ENCODE data around the gene PSIP1.

The PSIP1 gene

GRCh38 chr9:15482146-15482545 is 28.6 kb downstream of the PSIP1 start:
- Histone ChIP-seq H2BK5ac (ENCODE audit: low read depth, low read length, poor library complexity) (no peak overlapping the region), H3K9me3 (ENCODE audit: insufficient read depth, low read depth, low read length) (no peaks in the 10 kb centered on the region), H2BK12ac (ENCODE audit: low read length) (no peak overlapping the region), H3K18ac (ENCODE audit: low read length) (no peak overlapping the region), H2AFZ (ENCODE audit: insufficient read depth, low read length, poor library complexity) (no peak overlapping the region), H2BK120ac (ENCODE audit: insufficient read depth, low read length, poor library complexity) (no peak overlapping the region), H4K8ac (ENCODE audit: low read depth, low read length) (no peak overlapping the region), H3K4me2 (ENCODE audit: low read length) (no peak overlapping the region), H3K4me3 (ENCODE audit: low read depth, low read length) (no peak overlapping the region), H3K27me3 (ENCODE audit: insufficient read depth, low read length) (no peaks in the 10 kb centered on the region), H3K9ac (ENCODE audit: low read length) (no peak overlapping the region), H2AK5ac (ENCODE audit: low read length) (no peak overlapping the region), H3K23ac (ENCODE audit: low read length) (no peak overlapping the region), H4K91ac (ENCODE audit: low read depth, low read length) (no peak overlapping the region), H4K12ac (ENCODE audit: low read depth, low read length) (no peak overlapping the region), H3K14ac (ENCODE audit: low read length) (no peak overlapping the region), H3K79me2 (ENCODE audit: control insufficient read depth, insufficient read depth, low read length, poor library complexity) (no peaks in the 10 kb centered on the region), H3K4ac (ENCODE audit: low read depth, low read length) (no peak overlapping the region), H3K27ac (ENCODE audit: low read depth, low read length) (no peak overlapping the region), H3K4me1 (ENCODE audit: control insufficient read depth in 1 of 2, insufficient read depth in 2 of 2, low read length in 2 of 2) (no peaks in the 10 kb centered on the region), H3K36me3 (ENCODE audit: control insufficient read depth in 1 of 2, insufficient read depth in 2 of 2, low read length in 2 of 2) (peaks cover 2 to 9% of the 10 kb centered on the region in 2 experiments), H3K79me1 (ENCODE audit: low read length) (no peaks in the 10 kb centered on the region)
- DNase-seq, result peak in 1 of 2 donors; percentile 10
- no CpG with 5 or more reads among the region's 1 CpG for WGBS (ENCODE audit: extremely low coverage, insufficient coverage, insufficient read length)

GRCh38 chr9:15480028-15480427 is 30.7 kb downstream of the PSIP1 start:
- Histone ChIP-seq H2AFZ (ENCODE audit: insufficient read depth, low read length, poor library complexity) (no peak overlapping the region), H3K4me3 (ENCODE audit: low read depth, low read length) (no peak overlapping the region), H3K27me3 (ENCODE audit: insufficient read depth, low read length) (no peaks in the 10 kb centered on the region), H2BK12ac (ENCODE audit: low read length) (no peak overlapping the region), H4K12ac (ENCODE audit: low read depth, low read length) (no peak overlapping the region), H2AK5ac (ENCODE audit: low read length) (no peak overlapping the region), H4K91ac (ENCODE audit: low read depth, low read length) (no peak overlapping the region), H3K36me3 (ENCODE audit: control insufficient read depth in 1 of 2, insufficient read depth in 2 of 2, low read length in 2 of 2) (peaks cover 8 to 9% of the 10 kb centered on the region in 2 experiments), H3K14ac (ENCODE audit: low read length) (no peak overlapping the region), H3K23ac (ENCODE audit: low read length) (no peak overlapping the region), H3K9me3 (ENCODE audit: insufficient read depth, low read depth, low read length) (no peaks in the 10 kb centered on the region), H3K4ac (ENCODE audit: low read depth, low read length) (no peak overlapping the region), H4K8ac (ENCODE audit: low read depth, low read length) (no peak overlapping the region), H2BK120ac (ENCODE audit: insufficient read depth, low read length, poor library complexity) (no peak overlapping the region), H3K18ac (ENCODE audit: low read length) (no peak overlapping the region), H3K4me2 (ENCODE audit: low read length) (no peak overlapping the region), H2BK5ac (ENCODE audit: low read depth, low read length, poor library complexity) (no peak overlapping the region), H3K79me1 (ENCODE audit: low read length) (no peaks in the 10 kb centered on the region), H3K79me2 (ENCODE audit: control insufficient read depth, insufficient read depth, low read length, poor library complexity) (no peaks in the 10 kb centered on the region), H3K27ac (ENCODE audit: low read depth, low read length) (no peak overlapping the region), H3K4me1 (ENCODE audit: control insufficient read depth in 1 of 2, insufficient read depth in 2 of 2, low read length in 2 of 2) (no peaks in the 10 kb centered on the region), H3K9ac (ENCODE audit: low read length) (no peak overlapping the region)
- WGBS (ENCODE audit: extremely low coverage, insufficient coverage, insufficient read length), result no CpG with 5 or more reads among the region's 1 CpG
- DNase-seq, result no peak

DNA sequence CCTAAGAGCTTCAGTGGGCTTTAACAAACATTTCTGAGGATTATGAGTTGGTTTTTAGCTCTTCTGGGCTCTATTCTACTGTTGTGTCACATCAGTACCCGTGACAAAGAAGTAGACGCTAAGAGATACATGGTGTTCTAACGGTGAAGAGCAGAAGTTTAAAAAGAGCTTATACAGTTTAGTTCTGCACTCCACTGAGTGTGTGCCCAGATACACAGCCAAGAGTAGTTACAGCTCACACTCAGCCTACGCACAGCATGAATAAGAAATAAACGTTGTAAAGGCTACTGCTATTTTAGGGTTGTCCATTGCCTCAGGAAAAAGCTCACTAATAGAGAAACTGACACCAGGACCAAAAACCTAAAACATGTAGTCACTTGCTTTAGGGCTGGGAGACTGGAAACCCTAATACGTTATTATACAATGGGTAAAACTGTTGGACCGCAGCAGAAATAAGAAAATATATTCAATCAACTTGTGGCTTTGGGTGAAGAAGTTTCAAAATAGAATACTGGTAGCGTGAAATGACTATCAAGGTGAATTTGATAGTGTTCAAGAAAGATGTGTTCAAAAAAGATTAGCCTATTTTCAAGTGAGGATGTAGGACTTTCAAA is 34.7 kb downstream of the PSIP1 start:
- Histone ChIP-seq H2BK5ac (ENCODE audit: low read depth, low read length, poor library complexity) (no peak overlapping the region), H2BK120ac (ENCODE audit: insufficient read depth, low read length, poor library complexity) (no peak overlapping the region), H4K91ac (ENCODE audit: low read depth, low read length) (no peak overlapping the region), H3K4ac (ENCODE audit: low read depth, low read length) (no peak overlapping the region), H3K18ac (ENCODE audit: low read length) (no peak overlapping the region), H3K23ac (ENCODE audit: low read length) (no peak overlapping the region), H3K36me3 (ENCODE audit: control insufficient read depth in 1 of 2, insufficient read depth in 2 of 2, low read length in 2 of 2) (peaks cover 6 to 8% of the 10 kb centered on the region in 2 experiments), H2AK5ac (ENCODE audit: low read length) (no peak overlapping the region), H3K4me2 (ENCODE audit: low read length) (no peak overlapping the region), H2AFZ (ENCODE audit: insufficient read depth, low read length, poor library complexity) (no peak overlapping the region), H4K8ac (ENCODE audit: low read depth, low read length) (no peak overlapping the region), H3K9ac (ENCODE audit: low read length) (no peak overlapping the region), H3K79me2 (ENCODE audit: control insufficient read depth, insufficient read depth, low read length, poor library complexity) (no peaks in the 10 kb centered on the region), H3K27me3 (ENCODE audit: insufficient read depth, low read length) (no peaks in the 10 kb centered on the region), H3K27ac (ENCODE audit: low read depth, low read length) (no peak overlapping the region), H3K9me3 (ENCODE audit: insufficient read depth, low read depth, low read length) (no peaks in the 10 kb centered on the region), H3K4me3 (ENCODE audit: low read depth, low read length) (no peak overlapping the region), H3K79me1 (ENCODE audit: low read length) (no peaks in the 10 kb centered on the region), H3K4me1 (ENCODE audit: control insufficient read depth in 1 of 2, insufficient read depth in 2 of 2, low read length in 2 of 2) (no peaks in the 10 kb centered on the region), H2BK12ac (ENCODE audit: low read length) (no peak overlapping the region), H4K12ac (ENCODE audit: low read depth, low read length) (no peak overlapping the region), H3K14ac (ENCODE audit: low read length) (no peak overlapping the region)
- no CpG with 5 or more reads among the region's 8 CpGs for WGBS (ENCODE audit: extremely low coverage, insufficient coverage, insufficient read length)
- DNase-seq, result no peak

- H2AK5ac ChIP-seq (ENCODE audit: low read length), result no peak overlapping the region
- no peaks in the 10 kb centered on the region for H3K4me1 ChIP-seq (ENCODE audit: control insufficient read depth in 1 of 2, insufficient read depth in 2 of 2, low read length in 2 of 2)
- H3K4ac ChIP-seq (ENCODE audit: low read depth, low read length), result no peak overlapping the region
- H3K4me2 ChIP-seq (ENCODE audit: low read length), result no peak overlapping the region
- no peak overlapping the region for H2BK120ac ChIP-seq (ENCODE audit: insufficient read depth, low read length, poor library complexity)
- peaks cover 5 to 8% of the 10 kb centered on the region in 2 experiments for H3K36me3 ChIP-seq (ENCODE audit: control insufficient read depth in 1 of 2, insufficient read depth in 2 of 2, low read length in 2 of 2)
- DNase-seq, result no peak
- H4K8ac ChIP-seq (ENCODE audit: low read depth, low read length), result no peak overlapping the region
- H3K9me3 ChIP-seq (ENCODE audit: insufficient read depth, low read depth, low read length), result no peaks in the 10 kb centered on the region
- no peak overlapping the region for H3K4me3 ChIP-seq (ENCODE audit: low read depth, low read length)
- no peak overlapping the region for H4K12ac ChIP-seq (ENCODE audit: low read depth, low read length)
- H2BK12ac ChIP-seq (ENCODE audit: low read length), result no peak overlapping the region
- H3K79me2 ChIP-seq (ENCODE audit: control insufficient read depth, insufficient read depth, low read length, poor library complexity), result no peaks in the 10 kb centered on the region
- H2AFZ ChIP-seq (ENCODE audit: insufficient read depth, low read length, poor library complexity), result no peak overlapping the region
- H3K23ac ChIP-seq (ENCODE audit: low read length), result no peak overlapping the region
- no peak overlapping the region for H4K91ac ChIP-seq (ENCODE audit: low read depth, low read length)
- no peak overlapping the region for H2BK5ac ChIP-seq (ENCODE audit: low read depth, low read length, poor library complexity)
- H3K27ac ChIP-seq (ENCODE audit: low read depth, low read length), result no peak overlapping the region
- no peaks in the 10 kb centered on the region for H3K27me3 ChIP-seq (ENCODE audit: insufficient read depth, low read length)
- H3K18ac ChIP-seq (ENCODE audit: low read length), result no peak overlapping the region
- H3K9ac ChIP-seq (ENCODE audit: low read length), result no peak overlapping the region
- no peak overlapping the region for H3K14ac ChIP-seq (ENCODE audit: low read length)
- H3K79me1 ChIP-seq (ENCODE audit: low read length), result no peaks in the 10 kb centered on the region
- WGBS (ENCODE audit: extremely low coverage, insufficient coverage, insufficient read length), result no CpG with 5 or more reads among the region's 2 CpGs
These were observed 40.9 kb downstream of the PSIP1 start for GRCh38 chr9:15469862-15470261.
